HepG2 (cell line): ENCODE data around the gene AGAP1. TPM values are rescaled to one million over a fixed set of nuclear protein-coding genes. Genes with fewer than 3 reads are reported as not detected.

Experiments used
- ATAC-seq: fragments of 200-7000 bp; cut with Tn5 transposase; 3 replicates; pipeline ENCODE4 v1.9.1; 2020; ENCODE audit warnings: mild to moderate bottlenecking, moderate library complexity
- BruUV-seq: library from RNA; stranded (reverse); fragments of 400-500 nt; replicated peaks from 2 replicates; lab custom pipeline; 2021; lab: Mats Ljungman, UMichigan
- CTCF ChIA-PET: fragments of 300-600 bp; formaldehyde crosslinking; extraction: SDS; loops from one replicate; lab custom pipeline; 2021; ENCODE audit warnings: low total read pairs, inconsistent platforms, low intra/inter-chr PET ratio; lab: Yijun Ruan, JAX
- POLR2A ChIA-PET: fragments of 350-600 bp; sonication (Branson Sonifier 250); formaldehyde crosslinking; loops from one replicate; lab custom pipeline; 2020; ENCODE audit warnings: antibody characterized with exemption, inconsistent platforms; lab: Yijun Ruan, JAX
- DNase-seq: peaks from one replicate; pipeline ENCODE4 v3.0.0-alpha.2; 2015; ENCODE audit warnings: low spot score
- FAIRE-seq: peaks from 3 replicates; lab custom pipeline; 2011; peaks lifted over from hg19 to GRCh38; lab: Jason Lieb, UNC
- H2AFZ ChIP-seq: one replicate; pipeline ENCODE4 v1.6.1; 2011; ENCODE audit warnings: low read length, inconsistent platforms
- H3K27ac ChIP-seq: fragments of 300-600 bp; 3 replicates; pipeline ENCODE4 v1.8.0; 2011; ENCODE audit warnings: mixed run types, mild to moderate bottlenecking, mixed read lengths, low read length, inconsistent platforms; ENCODE audit not compliant: insufficient read depth; ENCODE audit errors: extremely low read length
- H3K27me3 ChIP-seq, 2 experiments: fragments of 200-600 bp in 1 of 2; 2 replicates in 1 of 2; 3 replicates in 1 of 2; pipeline versions ENCODE4 v1.6.0 to v1.8.0; 2011; ENCODE audit warnings: low read length in 2 of 2, mild to moderate bottlenecking in 2 of 2, moderate library complexity in 2 of 2, inconsistent platforms in 1 of 2; ENCODE audit not compliant: insufficient read depth in 2 of 2, control insufficient read depth in 1 of 2
- H3K36me3 ChIP-seq, 2 experiments: fragments of 200-600 bp in 1 of 2; replicated peaks in 1 of 2; 2 replicates in 1 of 2; 3 replicates in 1 of 2; pipeline versions ENCODE4 v1.5.1 to v1.8.0; 2011; ENCODE audit warnings: low read length in 2 of 2, inconsistent platforms in 1 of 2; ENCODE audit not compliant: insufficient read depth in 2 of 2, control insufficient read depth in 1 of 2
- H3K4me1 ChIP-seq: 2 replicates; pipeline ENCODE4 v1.5.1; 2012; ENCODE audit warnings: low read length, inconsistent platforms; ENCODE audit not compliant: insufficient read depth
- H3K4me2 ChIP-seq: 2 replicates; pipeline ENCODE4 v1.6.0; 2011; ENCODE audit warnings: low read depth, low read length, inconsistent platforms
- H3K4me3 ChIP-seq, 3 experiments: fragments of 200-600 bp in 1 of 3; sonication (generic), shearing (Covaris generic) in 1 of 3; replicated peaks in 1 of 3; 2 replicates each; pipeline ENCODE4 v1.5.1; 2011 to 2016; ENCODE audit warnings: low read length in 3 of 3, inconsistent platforms in 2 of 3, low read depth in 2 of 3, mild to moderate bottlenecking in 2 of 3, control low read depth in 1 of 3, mixed read lengths in 1 of 3; ENCODE audit not compliant: insufficient read depth in 1 of 3
- H3K79me2 ChIP-seq: one replicate; pipeline ENCODE4 v1.6.1; 2011; ENCODE audit warnings: low read length, inconsistent platforms; ENCODE audit not compliant: insufficient read depth
- H3K9ac ChIP-seq: 2 replicates; pipeline ENCODE4 v1.6.0; 2011; ENCODE audit warnings: mild to moderate bottlenecking, low read depth, low read length, inconsistent platforms; ENCODE audit not compliant: insufficient read depth
- H3K9me3 ChIP-seq: 2 replicates; pipeline ENCODE4 v1.5.1; 2012; ENCODE audit warnings: mild to moderate bottlenecking, low read length
- H4K20me1 ChIP-seq: 2 replicates; pipeline ENCODE4 v1.6.0; 2011; ENCODE audit warnings: inconsistent platforms, mild to moderate bottlenecking, low read length, moderate library complexity; ENCODE audit not compliant: insufficient read depth
- GATAD1 ChIP-seq: IDR thresholded peaks from 2 replicates; pipeline ENCODE4 v1.6.1; 2016; ENCODE audit warnings: missing genetic modification reagents, missing compliant biosample characterization
- HOXA3 ChIP-seq: sonication (generic); formaldehyde crosslinking; IDR thresholded peaks from 2 replicates; pipeline ENCODE4 v1.5.0; 2020; ENCODE audit warnings: missing genetic modification reagents
- KDM3A ChIP-seq: IDR thresholded peaks from 2 replicates; pipeline ENCODE4 v1.6.1; 2018; ENCODE audit warnings: low read depth, missing compliant biosample characterization
- PHB2 ChIP-seq: fragments of 450-650 bp; IDR thresholded peaks from 2 replicates; pipeline ENCODE4 v1.6.1; 2018; ENCODE audit not compliant: partially characterized antibody
- RELA ChIP-seq: sonication (generic); formaldehyde crosslinking; IDR thresholded peaks from 2 replicates; pipeline ENCODE4 v1.4.0; 2020; ENCODE audit warnings: missing genetic modification reagents
- ZNF17 ChIP-seq: sonication (generic); formaldehyde crosslinking; IDR thresholded peaks from 2 replicates; pipeline ENCODE4 v1.5.0; 2020; ENCODE audit warnings: mild to moderate bottlenecking, missing genetic modification reagents
- ZNF543 ChIP-seq: sonication (generic); formaldehyde crosslinking; IDR thresholded peaks from 2 replicates; pipeline ENCODE4 v1.4.0; 2020; ENCODE audit warnings: mild to moderate bottlenecking, missing genetic modification reagents
- ZNF841 ChIP-seq: sonication (generic); formaldehyde crosslinking; IDR thresholded peaks from 2 replicates; pipeline ENCODE4 v1.8.1; 2023; ENCODE audit warnings: missing genetic modification reagents, borderline replicate concordance
- WGBS: methylation state at CpG from one replicate; pipeline ENCODE4 v1.1.6; 2017; ENCODE audit warnings: low lambda C conversion rate; 5-methylcytosine and 5-hydroxymethylcytosine counted together
- in situ Hi-C: cut with HindIII; loops from 2 replicates; pipeline ENCODE4 v1.10.0; 2017; ENCODE audit warnings: low pct_unique_long_range_greater_than_20kb; ENCODE audit not compliant: extremely low pct_ligation_motif_present
- intact Hi-C: fragments of 100-400 bp; cut with micrococcal nuclease; formaldehyde crosslinking; loops from one replicate; pipeline ENCODE4 v1.10.0; 2022; ENCODE audit not compliant: unreplicated experiment
- polyA plus RNA-seq, 8 experiments: library from polyadenylated mRNA; depleted of rRNA in 3 of 8; stranded (reverse) in 7 of 8; unstranded in 1 of 8; fragments of >200 nt; fragmentation: Illumina TruSeq in 4 of 8; extraction: Trizol in 4 of 8; gene quantifications; 2 replicates each; pipeline versions ENCODE4 v1.2.1 to v1.2.3, GENCODE V29; 2011 to 2016; ENCODE audit warnings: low read depth in 4 of 8, missing spikeins in 1 of 8, mixed read lengths in 1 of 8; ENCODE audit not compliant: insufficient read depth in 1 of 8
- total RNA-seq, 5 experiments: library from RNA; depleted of rRNA; stranded (reverse); fragments of >200 nt; fragmentation: Illumina TruSeq; extraction: Trizol; gene quantifications; 2 replicates each; pipeline ENCODE4 v1.2.3, GENCODE V29; 2016; ENCODE audit warnings: low read depth in 1 of 5
- TF ChIP-seq, protein P1 (sequence below): sonication (generic); formaldehyde crosslinking; IDR thresholded peaks from 2 replicates; pipeline ENCODE4 v1.4.0; 2020; ENCODE audit warnings: missing genetic modification reagents, borderline replicate concordance
- TF ChIP-seq, protein P2 (sequence below): conservative IDR thresholded peaks from 2 replicates; pipeline ENCODE4 v1.6.1; 2018; ENCODE audit warnings: missing genetic modification reagents

The AGAP1 gene
- total and polyA plus RNA-seq, 2 of the 13 experiments (the other 11 are each of a cell fraction or from before 2014, with no cell fraction given), result 21.2 to 32.7 TPM

DNA sequence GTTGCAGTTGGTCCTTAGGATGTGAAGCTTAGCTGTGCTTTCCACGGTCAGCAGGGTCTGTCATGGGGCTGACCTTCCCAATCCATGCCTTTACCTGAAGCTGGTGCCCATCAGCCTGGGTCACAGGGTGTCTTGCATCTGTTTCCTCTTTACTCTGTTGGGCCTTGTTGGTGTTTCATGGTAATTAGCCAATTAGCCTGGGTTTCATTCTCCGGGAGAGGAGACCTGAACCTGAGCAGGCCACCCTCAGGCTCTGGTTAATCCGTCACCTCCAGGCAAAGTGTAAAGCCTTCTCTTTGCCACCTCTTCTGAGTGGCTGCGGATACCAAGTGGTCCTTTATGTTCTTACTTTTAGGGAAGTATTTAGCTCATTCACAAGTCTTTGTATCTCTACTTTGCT, 534.2 kb downstream of the AGAP1 start:
- intact Hi-C loops (no loop called here), in situ Hi-C loops (no loop called here)
- FAIRE-seq (no peak), DNase-seq (no peak), ATAC-seq (no peak)
- ChIA-PET CTCF (no interaction called here), POLR2A (no interaction called here)
- Histone ChIP-seq H3K9me3 (no peaks in the 10 kb centered on the region), H3K27me3 (no peaks in the 10 kb centered on the region), H3K36me3 (peaks cover 0 to 1% of the 10 kb centered on the region in 2 experiments; a peak in 3 of 5 replicates), H3K4me2 (no peak overlapping the region), H3K4me3 (no peak overlapping the region), H3K79me2 (no peaks in the 10 kb centered on the region), H4K20me1 (no peaks in the 10 kb centered on the region), H3K9ac (no peak overlapping the region), H3K27ac (no peak overlapping the region), H3K4me1 (no peaks in the 10 kb centered on the region), H2AFZ (no peak overlapping the region)
- TF ChIP-seq GATAD1 (CRISPR knock-in tag), result no peak
- TF ChIP-seq ZNF543 (CRISPR knock-in tag), result no peak
- TF ChIP-seq KDM3A (CRISPR knock-in tag), result no peak
- no peak for TF ChIP-seq PHB2
- TF ChIP-seq, protein P1, sequence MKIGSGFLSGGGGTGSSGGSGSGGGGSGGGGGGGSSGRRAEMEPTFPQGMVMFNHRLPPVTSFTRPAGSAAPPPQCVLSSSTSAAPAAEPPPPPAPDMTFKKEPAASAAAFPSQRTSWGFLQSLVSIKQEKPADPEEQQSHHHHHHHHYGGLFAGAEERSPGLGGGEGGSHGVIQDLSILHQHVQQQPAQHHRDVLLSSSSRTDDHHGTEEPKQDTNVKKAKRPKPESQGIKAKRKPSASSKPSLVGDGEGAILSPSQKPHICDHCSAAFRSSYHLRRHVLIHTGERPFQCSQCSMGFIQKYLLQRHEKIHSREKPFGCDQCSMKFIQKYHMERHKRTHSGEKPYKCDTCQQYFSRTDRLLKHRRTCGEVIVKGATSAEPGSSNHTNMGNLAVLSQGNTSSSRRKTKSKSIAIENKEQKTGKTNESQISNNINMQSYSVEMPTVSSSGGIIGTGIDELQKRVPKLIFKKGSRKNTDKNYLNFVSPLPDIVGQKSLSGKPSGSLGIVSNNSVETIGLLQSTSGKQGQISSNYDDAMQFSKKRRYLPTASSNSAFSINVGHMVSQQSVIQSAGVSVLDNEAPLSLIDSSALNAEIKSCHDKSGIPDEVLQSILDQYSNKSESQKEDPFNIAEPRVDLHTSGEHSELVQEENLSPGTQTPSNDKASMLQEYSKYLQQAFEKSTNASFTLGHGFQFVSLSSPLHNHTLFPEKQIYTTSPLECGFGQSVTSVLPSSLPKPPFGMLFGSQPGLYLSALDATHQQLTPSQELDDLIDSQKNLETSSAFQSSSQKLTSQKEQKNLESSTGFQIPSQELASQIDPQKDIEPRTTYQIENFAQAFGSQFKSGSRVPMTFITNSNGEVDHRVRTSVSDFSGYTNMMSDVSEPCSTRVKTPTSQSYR (CRISPR knock-in tag), result no peak
- no peak for TF ChIP-seq ZNF17 (CRISPR knock-in tag)
- TF ChIP-seq, protein P2, sequence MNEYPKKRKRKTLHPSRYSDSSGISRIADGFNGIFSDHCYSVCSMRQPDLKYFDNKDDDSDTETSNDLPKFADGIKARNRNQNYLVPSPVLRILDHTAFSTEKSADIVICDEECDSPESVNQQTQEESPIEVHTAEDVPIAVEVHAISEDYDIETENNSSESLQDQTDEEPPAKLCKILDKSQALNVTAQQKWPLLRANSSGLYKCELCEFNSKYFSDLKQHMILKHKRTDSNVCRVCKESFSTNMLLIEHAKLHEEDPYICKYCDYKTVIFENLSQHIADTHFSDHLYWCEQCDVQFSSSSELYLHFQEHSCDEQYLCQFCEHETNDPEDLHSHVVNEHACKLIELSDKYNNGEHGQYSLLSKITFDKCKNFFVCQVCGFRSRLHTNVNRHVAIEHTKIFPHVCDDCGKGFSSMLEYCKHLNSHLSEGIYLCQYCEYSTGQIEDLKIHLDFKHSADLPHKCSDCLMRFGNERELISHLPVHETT (CRISPR knock-in tag), result no peak
- no peak for TF ChIP-seq HOXA3
- no peak for TF ChIP-seq RELA (CRISPR knock-in tag)
- no peak for TF ChIP-seq ZNF841 (CRISPR knock-in tag)
- no TSS peak for BruUV-seq
- 96% methylated on average over 4 of the region's 4 CpGs for WGBS
